Fibroblast of lung (primary cell): ENCODE measurements around the gene IP6K2. TPM values are rescaled to one million over a fixed set of nuclear protein-coding genes. Genes with fewer than 3 reads are reported as not detected.

Experiments
- DNase-seq, 2 donors: peaks; one replicate each; pipeline versions ENCODE4 v3.0.0 to v3.0.0-alpha.2; 2010; ENCODE audit warnings: low read depth in 2 of 2
- H2AFZ ChIP-seq: 2 replicates; pipeline ENCODE4 v1.5.1; 2012; ENCODE audit warnings: low read length, control low read depth, inconsistent platforms
- H3K27ac ChIP-seq: 2 replicates; pipeline ENCODE4 v1.5.1; 2011; ENCODE audit warnings: low read length, control low read depth; ENCODE audit not compliant: insufficient read depth
- H3K27me3 ChIP-seq: 2 replicates; pipeline ENCODE4 v1.5.1; 2011; ENCODE audit warnings: mild to moderate bottlenecking, low read length; ENCODE audit not compliant: control insufficient read depth, insufficient read depth
- H3K36me3 ChIP-seq: 2 replicates; pipeline ENCODE4 v1.5.1; 2011; ENCODE audit warnings: low read length; ENCODE audit not compliant: control insufficient read depth, insufficient read depth
- H3K4me1 ChIP-seq: 2 replicates; pipeline ENCODE4 v1.5.1; 2011; ENCODE audit warnings: low read length; ENCODE audit not compliant: control insufficient read depth, insufficient read depth; ENCODE audit errors: extremely low read depth
- H3K4me2 ChIP-seq: 2 replicates; pipeline ENCODE4 v1.5.1; 2011; ENCODE audit warnings: low read length, control low read depth; ENCODE audit not compliant: insufficient read depth; ENCODE audit errors: extremely low read depth
- H3K4me3 ChIP-seq, 4 experiments: fragments of 200-600 bp in 1 of 4; sonication (generic) in 1 of 4; replicated peaks in 1 of 4; 2 replicates each; pipeline ENCODE4 v1.5.1; 2011 to 2016; ENCODE audit warnings: low read length in 4 of 4, low read depth in 3 of 4, mild to moderate bottlenecking in 3 of 4, control low read depth in 2 of 4, inconsistent platforms in 1 of 4, mixed read lengths in 1 of 4; ENCODE audit not compliant: insufficient read depth in 1 of 4; ENCODE audit errors: control extremely low read depth in 1 of 4
- H3K79me2 ChIP-seq: 2 replicates; pipeline ENCODE4 v1.5.1; 2012; ENCODE audit warnings: mild to moderate bottlenecking, low read length, inconsistent platforms; ENCODE audit not compliant: control insufficient read depth, insufficient read depth
- H3K9ac ChIP-seq: 2 replicates; pipeline ENCODE4 v1.5.1; 2011; ENCODE audit warnings: mild to moderate bottlenecking, low read length, control low read depth; ENCODE audit not compliant: insufficient read depth
- H3K9me3 ChIP-seq: 2 replicates; pipeline ENCODE4 v1.5.1; 2012; ENCODE audit warnings: low read depth, low read length; ENCODE audit not compliant: control insufficient read depth, insufficient read depth
- H4K20me1 ChIP-seq: 2 replicates; pipeline ENCODE4 v1.5.1; 2011; ENCODE audit warnings: low read length; ENCODE audit not compliant: control insufficient read depth, insufficient read depth; ENCODE audit errors: extremely low read depth
- EZH2 ChIP-seq: IDR thresholded peaks from 2 replicates; pipeline ENCODE4 v1.5.1; 2012; ENCODE audit warnings: low read length, control low read depth, mild to moderate bottlenecking; ENCODE audit errors: missing control alignments
- polyA plus RNA-seq, 2 donors: library from polyadenylated mRNA; depleted of rRNA in 1 of 2; stranded (reverse) in 1 of 2; unstranded in 1 of 2; fragments of >200 nt; gene quantifications; 2 replicates each; pipeline ENCODE4 v1.2.1, GENCODE V29; 2011 to 2012; ENCODE audit warnings: missing spikeins in 1 of 2
- total RNA-seq: library from RNA; depleted of rRNA; stranded (reverse); fragments of >200 nt; gene quantifications from 2 replicates; pipeline ENCODE4 v1.2.1, GENCODE V29; 2014
- TF ChIP-seq, protein P1 (sequence below), 2 donors: IDR thresholded peaks in 1 of 2; conservative IDR thresholded peaks in 1 of 2; 1 replicate in 1 of 2; 2 replicates in 1 of 2; pipeline ENCODE4 v1.5.1; 2011 to 2012; ENCODE audit warnings: low read length in 2 of 2, control low read depth in 1 of 2, inconsistent platforms in 1 of 2, low read depth in 1 of 2, mild to moderate bottlenecking in 1 of 2

IP6K2 gene
- total and polyA plus RNA-seq, 2 donors (not counting 1 experiment from before 2014, with no cell fraction given): 53.5 to 58.9 TPM

DNA sequence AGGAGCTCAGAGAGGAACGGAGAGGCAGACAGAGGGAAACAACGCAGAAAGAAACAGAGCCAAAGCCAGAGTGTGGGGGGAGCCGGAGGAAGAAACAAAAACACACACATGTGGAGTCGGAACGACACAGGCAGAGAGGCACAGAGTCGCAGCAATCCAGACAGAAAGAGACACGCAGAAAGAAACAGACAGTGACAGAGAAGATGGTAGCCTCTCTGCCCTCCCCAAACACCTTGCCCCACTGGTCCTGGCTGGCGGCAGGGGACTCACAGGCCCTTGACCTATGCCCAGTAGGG, 33.0 kb downstream of the IP6K2 start:
- H3K4me1 ChIP-seq: peaks cover 19% of the 10 kb centered on the region
- H3K27me3 ChIP-seq: no peaks in the 10 kb centered on the region
- H3K79me2 ChIP-seq: peaks cover 14% of the 10 kb centered on the region
- no peak overlapping the region for H2AFZ ChIP-seq
- H3K27ac ChIP-seq: no peak overlapping the region
- no peak for TF ChIP-seq EZH2
- TF ChIP-seq, protein P1, sequence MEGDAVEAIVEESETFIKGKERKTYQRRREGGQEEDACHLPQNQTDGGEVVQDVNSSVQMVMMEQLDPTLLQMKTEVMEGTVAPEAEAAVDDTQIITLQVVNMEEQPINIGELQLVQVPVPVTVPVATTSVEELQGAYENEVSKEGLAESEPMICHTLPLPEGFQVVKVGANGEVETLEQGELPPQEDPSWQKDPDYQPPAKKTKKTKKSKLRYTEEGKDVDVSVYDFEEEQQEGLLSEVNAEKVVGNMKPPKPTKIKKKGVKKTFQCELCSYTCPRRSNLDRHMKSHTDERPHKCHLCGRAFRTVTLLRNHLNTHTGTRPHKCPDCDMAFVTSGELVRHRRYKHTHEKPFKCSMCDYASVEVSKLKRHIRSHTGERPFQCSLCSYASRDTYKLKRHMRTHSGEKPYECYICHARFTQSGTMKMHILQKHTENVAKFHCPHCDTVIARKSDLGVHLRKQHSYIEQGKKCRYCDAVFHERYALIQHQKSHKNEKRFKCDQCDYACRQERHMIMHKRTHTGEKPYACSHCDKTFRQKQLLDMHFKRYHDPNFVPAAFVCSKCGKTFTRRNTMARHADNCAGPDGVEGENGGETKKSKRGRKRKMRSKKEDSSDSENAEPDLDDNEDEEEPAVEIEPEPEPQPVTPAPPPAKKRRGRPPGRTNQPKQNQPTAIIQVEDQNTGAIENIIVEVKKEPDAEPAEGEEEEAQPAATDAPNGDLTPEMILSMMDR (conservative IDR thresholded peaks at IDR 0.05 in 1 of 2, IDR thresholded peaks at IDR 0.05 in 1 of 2; ENCODE audit: low read depth in 1 of 2, low read length in 2 of 2): no peak
- no peaks in the 10 kb centered on the region for H3K9me3 ChIP-seq
- peak overlapping the region; percentile 97 for H3K4me2 ChIP-seq
- peak overlapping the region; percentile 10 for H3K9ac ChIP-seq
- no peak for DNase-seq
- H4K20me1 ChIP-seq: no peaks in the 10 kb centered on the region
- peaks cover 37% of the 10 kb centered on the region for H3K36me3 ChIP-seq
- peak overlapping the region; percentile 0 to 84 (median 59) for H3K4me3 ChIP-seq

DNA sequence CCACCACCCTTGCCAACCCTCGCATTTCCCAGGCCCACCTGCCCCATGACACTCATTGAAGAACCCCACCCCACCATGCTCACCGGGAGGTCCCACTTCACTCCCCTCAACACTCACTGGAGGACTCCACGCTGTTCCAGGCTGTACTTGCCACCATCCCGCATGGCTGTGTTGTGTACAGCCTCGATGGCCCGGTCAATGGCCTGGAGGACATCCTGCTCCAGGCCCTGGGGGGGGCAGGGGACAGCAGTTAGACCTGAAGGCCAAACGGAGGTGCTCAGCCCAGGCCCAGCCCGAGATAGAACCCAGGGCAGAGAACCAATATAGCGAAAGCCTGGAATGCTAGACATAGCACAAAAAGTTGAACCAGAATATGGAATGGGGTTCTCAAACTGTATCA, 34.2 kb downstream of the IP6K2 start:
- Histone ChIP-seq H3K27ac (no peak overlapping the region), H3K9me3 (no peaks in the 10 kb centered on the region), H2AFZ (no peak overlapping the region), H3K9ac (no peak overlapping the region), H3K36me3 (peaks cover 33% of the 10 kb centered on the region), H3K4me1 (peaks cover 22% of the 10 kb centered on the region), H3K27me3 (no peaks in the 10 kb centered on the region), H3K79me2 (peaks cover 14% of the 10 kb centered on the region), H4K20me1 (no peaks in the 10 kb centered on the region), H3K4me3 (no peak overlapping the region), H3K4me2 (no peak overlapping the region)
- TF ChIP-seq, protein P1 (conservative IDR thresholded peaks at IDR 0.05 in 1 of 2, IDR thresholded peaks at IDR 0.05 in 1 of 2; ENCODE audit: low read depth in 1 of 2, low read length in 2 of 2): no peak
- TF ChIP-seq EZH2: no peak
- no peak for DNase-seq

DNA sequence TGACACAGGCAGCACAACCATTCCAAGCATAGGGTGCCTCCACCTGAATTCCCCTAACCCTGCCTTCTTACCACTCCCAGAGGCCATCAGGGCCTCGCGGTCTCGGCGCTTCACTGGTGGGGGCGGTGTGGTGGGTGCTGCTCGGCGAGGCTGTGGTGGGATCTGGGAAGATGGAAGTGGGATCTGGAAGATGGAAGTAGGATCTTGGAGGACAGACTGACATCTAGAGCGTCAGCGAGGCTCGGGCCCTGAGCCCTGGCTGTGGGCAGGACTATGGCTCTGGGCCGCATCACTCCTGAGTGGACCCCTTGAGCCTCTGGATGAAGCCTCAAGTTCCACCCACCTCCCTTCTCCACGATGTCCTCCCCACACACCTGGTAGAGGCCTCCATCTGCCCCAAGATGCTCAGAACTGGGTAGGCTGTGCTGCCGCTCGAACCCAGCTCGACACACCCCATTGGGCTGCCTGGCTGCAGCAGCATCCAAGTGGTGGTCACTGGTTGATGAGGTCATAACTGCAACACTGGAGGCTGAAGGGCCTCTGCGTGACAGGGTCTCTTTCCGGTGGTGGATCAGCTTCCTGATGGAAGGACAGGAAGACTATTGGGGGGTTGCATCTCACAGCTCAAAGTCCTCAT, 34.9 kb downstream of the IP6K2 start:
- no peak for DNase-seq
- Histone ChIP-seq H4K20me1 (no peaks in the 10 kb centered on the region), H3K9me3 (no peaks in the 10 kb centered on the region), H3K4me1 (peaks cover 22% of the 10 kb centered on the region), H3K36me3 (peaks cover 31% of the 10 kb centered on the region), H3K4me2 (no peak overlapping the region), H3K27ac (no peak overlapping the region), H3K9ac (no peak overlapping the region), H2AFZ (no peak overlapping the region), H3K79me2 (peaks cover 14% of the 10 kb centered on the region), H3K27me3 (no peaks in the 10 kb centered on the region), H3K4me3 (no peak overlapping the region)
- TF ChIP-seq EZH2: no peak
- TF ChIP-seq, protein P1 (conservative IDR thresholded peaks at IDR 0.05 in 1 of 2, IDR thresholded peaks at IDR 0.05 in 1 of 2; ENCODE audit: low read depth in 1 of 2, low read length in 2 of 2): no peak
